Left ventricle myocardium superior (tissue), 1 donor: Measurements from ENCODE around the gene ENTHD1. TPM values are rescaled to one million over a fixed set of nuclear protein-coding genes. Genes with fewer than 3 reads are reported as not detected.

Experiments used
- ATAC-seq: fragments of 200-7000 bp; cut with Tn5 transposase; one replicate; pipeline ENCODE4 v1.9.1; 2020; ENCODE audit warnings: mild to moderate bottlenecking, moderate library complexity
- DNase-seq: peaks from one replicate; pipeline ENCODE4 v3.0.0-alpha.2; 2020
- intact Hi-C: fragments of 100-400 bp; cut with micrococcal nuclease; formaldehyde crosslinking; loops from one replicate; pipeline ENCODE4 v1.11.0; 2022
- total RNA-seq: library from RNA; stranded (reverse); fragmentation: NEBNext Ultra II Directional; extraction: Animal tissue kit (Norgen Biotek cat#: 25700); gene quantifications from one replicate; pipeline ENCODE4 v1.2.1, GENCODE V29; 2021
- donor health status: DM: no; HTN: yes; CAD: no; lungs with severe emphysema.

ENTHD1 gene
- total RNA-seq, 1 donor from 2014 or later = not detected

DNA sequence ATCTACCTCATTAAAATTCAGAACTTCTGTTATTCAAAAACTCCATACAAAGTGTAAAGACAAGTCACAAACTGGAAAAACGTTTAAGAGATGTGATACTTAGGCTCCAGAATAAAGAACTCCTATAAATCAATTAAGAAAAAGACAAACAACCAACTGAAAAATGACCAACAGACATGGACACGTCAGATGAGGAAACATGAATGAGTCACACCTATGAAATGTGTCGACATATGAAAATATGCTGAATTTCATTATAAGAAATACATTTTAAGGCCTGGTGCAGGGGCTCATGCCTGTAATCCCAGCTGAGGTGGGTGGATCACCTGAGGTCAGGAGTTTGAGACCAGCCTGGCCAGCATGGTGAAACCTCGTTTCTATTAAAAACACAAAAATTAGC is 78.7 kb downstream of the ENTHD1 start:
- no peak for ATAC-seq
- no peak for DNase-seq
- intact Hi-C loops = no loop called here

DNA sequence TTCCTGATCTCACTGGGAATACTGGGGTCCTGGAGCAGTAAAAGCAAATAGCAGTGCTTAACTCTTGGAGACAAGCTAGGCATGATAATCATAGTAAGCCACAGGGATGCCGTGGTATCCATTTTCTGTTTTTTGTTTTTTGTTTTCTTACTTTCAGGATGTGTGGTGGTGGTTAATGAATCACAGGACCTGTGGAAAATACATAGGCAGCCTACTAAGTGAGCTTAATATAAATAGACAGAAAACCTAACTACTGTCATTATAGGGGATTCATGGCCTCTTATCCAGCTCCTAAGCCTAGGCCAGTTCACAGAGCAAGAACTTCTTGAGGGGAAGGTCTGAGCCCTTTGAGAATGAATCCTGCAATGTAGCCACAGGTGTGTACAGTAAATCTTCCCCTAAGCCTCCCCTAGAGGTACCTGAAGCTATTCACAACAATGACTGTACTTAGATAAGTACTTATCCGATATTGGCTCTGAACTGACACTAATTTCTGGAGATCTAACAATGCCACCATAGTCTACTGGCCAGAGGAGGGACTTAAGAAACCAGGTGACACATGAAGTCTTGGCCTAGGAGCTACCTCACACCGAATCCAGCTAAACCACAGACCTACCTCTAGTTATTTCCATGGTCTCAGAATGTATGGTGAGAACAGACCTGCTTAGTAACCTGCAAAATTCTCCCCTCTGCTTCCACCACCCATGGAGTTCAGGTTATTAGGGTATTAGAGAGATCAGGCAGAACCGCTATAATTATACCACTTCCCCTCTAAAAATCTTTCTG is 83.6 kb downstream of the ENTHD1 start:
- intact Hi-C loops = no loop called here
- no peak for DNase-seq
- no peak for ATAC-seq

DNA sequence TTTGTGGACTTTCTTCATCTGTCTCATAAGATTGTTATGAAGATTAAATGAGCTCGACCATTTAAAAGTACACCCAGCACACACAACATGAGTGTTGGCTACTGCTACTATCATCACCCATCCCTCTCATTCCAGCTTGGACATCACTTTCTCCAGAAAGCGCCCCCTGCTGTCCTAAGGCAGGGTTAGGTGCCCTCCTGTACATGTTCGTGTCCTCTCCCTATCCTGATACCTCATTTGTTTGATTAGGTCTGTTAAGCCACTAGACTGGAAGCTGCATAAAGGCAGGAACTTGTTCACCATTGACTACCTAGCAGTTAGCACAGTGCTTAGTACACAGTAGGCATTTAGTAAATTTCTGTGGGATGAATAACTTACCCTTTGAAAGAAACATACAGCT is 85.5 kb downstream of the ENTHD1 start:
- ATAC-seq (no peak), DNase-seq (peak; percentile 32)
- intact Hi-C loops = no loop called here

DNA sequence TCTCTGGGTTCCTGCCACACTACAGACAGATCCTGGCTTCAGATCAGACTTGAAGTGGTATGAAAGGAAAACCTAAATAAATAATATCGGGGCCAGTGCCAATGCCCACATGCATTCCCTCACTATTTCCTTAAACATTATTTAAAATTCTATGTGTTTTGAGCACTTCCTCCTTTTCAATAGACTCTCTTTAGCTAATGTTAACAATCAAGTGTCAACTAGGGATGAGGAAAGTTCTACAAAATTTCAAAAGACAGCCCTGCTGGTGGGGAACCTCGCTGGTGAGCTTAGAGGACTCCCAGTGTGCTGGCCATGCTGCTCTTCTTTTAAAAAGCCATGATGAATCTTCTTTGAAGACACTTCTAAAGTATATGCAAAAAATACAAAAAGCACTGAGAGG is 87.5 kb downstream of the ENTHD1 start:
- ATAC-seq (no peak), DNase-seq (no peak)
- intact Hi-C loops = no loop called here

DNA sequence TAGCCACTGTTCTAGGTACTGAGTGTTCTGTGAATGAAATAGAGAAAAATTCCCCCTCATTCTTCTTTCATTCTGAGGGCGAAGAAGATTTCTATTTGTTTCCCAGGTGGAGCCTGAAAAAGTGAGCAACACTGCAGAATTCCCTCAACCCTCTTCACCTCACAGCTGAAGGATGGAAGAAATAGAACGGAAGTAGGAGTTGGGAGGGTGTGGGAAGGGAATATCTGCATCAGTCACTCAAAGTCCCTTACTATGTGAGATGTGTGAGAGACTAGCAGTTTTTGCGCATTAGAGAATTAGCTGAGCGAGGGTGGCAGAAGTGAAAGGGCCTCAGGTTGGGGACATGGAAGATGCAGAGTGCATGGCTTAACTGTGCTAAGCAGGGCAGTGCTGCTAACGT is 88.4 kb downstream of the ENTHD1 start:
- ATAC-seq = no peak
- no peak for DNase-seq
- intact Hi-C loops = no loop called here

DNA sequence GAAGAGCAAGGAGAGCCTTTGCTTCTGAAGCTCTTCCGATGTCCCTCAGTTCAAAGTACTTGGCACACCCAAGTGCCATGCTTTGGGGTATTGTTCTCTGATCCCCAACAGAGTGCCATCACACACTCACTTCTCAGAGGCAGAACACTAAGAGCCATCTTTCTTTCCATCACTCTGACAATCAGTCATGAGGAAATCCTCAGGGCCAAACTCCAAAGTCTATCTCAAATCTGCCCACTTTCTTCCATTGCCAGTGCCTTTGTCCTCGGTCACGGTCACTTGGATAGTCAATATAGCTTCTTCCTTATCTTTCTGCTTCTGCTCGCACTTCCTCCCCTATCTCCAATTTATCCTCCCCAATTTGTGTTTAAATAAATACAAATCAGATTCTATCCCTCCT is 90.9 kb downstream of the ENTHD1 start:
- DNase-seq (no peak), ATAC-seq (no peak)
- intact Hi-C loops = no loop called here

DNA sequence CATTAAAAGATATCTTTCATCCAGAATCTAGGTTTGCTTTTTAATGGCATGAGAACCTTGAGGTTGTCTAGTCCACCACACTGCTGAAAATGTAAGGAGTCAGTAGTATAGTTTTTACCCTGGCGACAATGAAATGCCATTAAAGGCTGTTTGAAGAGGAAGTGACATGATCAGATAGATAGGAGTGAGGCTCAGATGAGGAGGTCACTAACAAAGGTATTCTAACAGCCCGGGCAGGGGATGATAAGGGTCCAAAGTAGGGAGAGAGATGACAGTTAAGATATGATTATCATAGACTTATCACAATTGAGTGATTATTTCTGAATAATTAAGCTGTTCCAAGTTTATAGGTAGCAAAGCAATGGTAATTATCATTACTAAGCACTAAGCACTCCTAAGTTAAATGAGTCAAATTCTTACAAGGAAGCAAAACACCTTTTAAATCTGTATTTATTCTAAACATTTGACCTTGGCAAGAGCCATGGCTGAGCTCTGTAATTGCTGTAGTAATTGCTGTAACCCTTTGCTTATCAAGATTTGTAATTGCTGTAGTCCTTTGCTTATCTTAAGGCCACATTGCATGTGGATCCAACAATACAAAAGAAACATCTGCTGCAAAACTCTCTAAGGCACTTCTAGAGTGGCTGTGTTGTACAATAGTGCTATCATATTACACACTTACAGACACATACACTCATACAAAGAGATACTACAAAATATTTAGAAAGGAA is 92.6 kb downstream of the ENTHD1 start:
- intact Hi-C loops = no loop called here
- DNase-seq = no peak
- no peak for ATAC-seq

DNA sequence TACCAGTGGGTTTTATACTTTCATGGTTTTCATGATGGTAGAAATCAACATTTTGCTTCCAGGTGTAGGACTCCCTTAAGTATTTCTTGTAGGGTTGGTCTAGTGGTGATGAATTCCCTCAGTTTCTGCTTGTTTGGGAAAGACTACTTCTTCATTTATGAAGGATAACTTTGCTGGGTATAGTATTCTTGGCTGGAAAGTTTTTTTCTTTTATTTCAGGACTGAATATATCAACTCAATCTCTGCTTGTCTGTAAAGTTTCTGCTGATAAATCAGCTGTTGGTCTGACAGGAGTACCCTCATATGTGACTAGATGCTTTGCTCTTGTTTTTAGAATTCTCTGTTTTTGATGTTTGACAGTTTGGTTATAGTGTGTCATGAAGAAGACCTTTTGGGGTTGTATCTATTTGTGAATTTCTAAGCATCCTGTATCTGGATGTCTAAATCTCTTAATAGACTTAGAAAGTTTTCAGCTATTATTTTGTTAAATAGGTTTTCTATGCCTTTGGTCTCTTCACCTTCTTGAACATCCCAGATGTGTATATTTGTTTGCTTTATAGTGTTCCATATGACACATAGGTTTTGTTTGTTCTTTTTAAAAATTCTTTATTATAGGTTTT is 95.9 kb downstream of the ENTHD1 start:
- DNase-seq (no peak), ATAC-seq (no peak)
- intact Hi-C loops = no loop called here

DNA sequence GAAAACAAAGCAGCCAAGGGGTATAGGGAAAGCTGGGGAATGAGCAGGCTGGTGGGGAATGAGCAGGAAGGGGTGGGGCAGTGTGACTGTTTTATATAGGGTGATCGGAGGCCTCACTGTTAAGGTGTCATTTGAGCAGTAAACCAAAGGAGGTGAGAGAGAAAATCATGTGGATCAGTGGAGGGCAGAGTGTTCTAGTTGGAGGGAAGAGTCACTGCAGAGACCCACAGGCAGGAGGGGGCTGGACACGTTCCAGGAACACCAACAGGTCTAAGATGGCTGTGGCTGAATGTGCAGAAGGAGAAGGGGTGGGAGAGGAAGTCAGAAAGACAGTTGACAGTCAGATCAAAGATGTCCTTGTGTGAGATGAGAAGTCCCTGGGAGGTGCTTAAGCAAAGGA is 103.8 kb downstream of the ENTHD1 start:
- DNase-seq (no peak), ATAC-seq (no peak)
- intact Hi-C loops = no loop called here

DNA sequence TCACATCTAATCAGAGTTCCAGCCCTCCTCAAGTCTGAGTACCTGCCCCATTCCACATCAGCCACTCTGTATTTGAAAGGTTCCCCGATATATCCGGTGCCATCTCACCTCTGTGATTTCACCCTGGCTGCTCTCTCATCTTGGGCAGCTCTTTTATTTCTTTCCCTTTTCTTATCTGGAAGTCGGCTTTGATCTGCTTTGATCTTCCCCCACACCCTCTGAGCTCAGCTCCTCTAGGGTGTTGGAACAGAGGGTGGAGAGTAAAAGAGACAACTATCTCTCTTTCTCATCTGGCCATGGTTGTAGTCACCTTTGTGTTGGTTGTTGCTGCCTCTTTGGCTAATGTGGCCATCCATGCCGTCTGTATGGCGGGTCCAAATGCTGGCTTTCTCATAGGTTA is 108.3 kb downstream of the ENTHD1 start:
- intact Hi-C loops = no loop called here
- no peak for DNase-seq
- ATAC-seq = no peak

DNA sequence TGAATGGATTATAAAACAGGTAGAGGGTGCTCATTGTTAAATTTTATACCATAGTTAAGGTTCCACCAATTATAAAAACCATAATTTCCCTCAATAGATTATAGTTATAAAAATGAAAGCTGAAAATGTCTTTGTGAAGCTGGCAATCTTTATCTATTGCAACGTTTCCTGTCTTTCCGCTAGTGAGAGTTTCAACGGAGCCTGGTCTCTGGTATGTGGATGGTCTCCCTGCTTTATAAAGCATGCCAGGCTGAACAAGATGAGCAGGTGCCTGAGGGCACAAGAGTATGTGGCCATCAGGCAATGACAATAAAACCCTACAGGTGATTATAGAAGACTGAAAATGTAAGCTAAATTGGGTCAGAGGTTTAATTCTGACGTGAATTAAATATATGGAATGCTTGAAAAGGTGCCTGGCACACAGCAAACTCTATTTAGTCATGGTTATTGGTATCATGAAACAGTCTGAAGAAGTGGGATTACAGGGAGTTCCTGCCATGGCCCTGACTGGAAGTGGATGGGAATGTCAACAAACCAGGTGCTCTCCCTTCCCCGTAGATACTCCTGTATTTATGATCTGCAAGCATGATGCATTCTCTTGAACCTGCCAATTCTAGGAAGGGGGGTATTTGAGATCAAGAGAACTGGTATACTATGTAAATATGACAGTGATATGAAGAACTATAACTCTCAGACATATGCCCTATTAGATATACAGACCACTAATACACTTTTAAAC is 115.7 kb downstream of the ENTHD1 start:
- ATAC-seq = no peak
- intact Hi-C loops = no loop called here
- no peak for DNase-seq

DNA sequence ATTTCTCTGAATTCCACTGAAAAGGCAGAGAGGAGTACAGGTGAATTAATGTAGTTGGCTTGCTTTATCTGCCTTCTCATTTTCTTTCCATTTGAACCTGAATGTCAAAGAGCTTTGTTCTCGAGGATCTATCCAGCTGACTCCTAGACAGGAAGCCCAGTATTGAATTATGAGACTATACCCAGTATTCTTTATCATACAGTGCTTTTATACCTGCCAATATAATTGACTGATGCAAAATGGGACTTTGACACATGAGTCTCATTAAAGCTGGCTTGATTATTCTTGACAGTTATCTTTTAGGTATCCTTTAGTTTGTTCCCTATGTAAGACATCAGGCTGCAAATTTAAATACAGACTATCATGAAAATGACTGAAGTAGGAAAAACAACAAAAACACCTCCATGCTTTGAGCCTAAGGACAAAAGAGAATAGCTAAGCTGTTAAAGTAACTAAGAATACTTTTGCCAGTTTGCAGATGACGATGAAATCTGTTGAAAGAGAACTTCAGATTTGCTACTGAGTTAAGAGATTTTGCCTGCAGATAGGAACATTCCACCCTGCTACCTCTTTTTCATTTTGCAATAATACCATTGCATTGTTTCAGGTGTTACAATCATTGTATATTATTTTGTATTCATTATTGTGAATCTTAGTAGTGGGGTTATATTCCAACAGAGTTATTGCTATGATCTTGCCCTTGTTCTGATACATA is 117.1 kb downstream of the ENTHD1 start:
- intact Hi-C loops = no loop called here
- ATAC-seq = no peak
- DNase-seq = no peak

DNA sequence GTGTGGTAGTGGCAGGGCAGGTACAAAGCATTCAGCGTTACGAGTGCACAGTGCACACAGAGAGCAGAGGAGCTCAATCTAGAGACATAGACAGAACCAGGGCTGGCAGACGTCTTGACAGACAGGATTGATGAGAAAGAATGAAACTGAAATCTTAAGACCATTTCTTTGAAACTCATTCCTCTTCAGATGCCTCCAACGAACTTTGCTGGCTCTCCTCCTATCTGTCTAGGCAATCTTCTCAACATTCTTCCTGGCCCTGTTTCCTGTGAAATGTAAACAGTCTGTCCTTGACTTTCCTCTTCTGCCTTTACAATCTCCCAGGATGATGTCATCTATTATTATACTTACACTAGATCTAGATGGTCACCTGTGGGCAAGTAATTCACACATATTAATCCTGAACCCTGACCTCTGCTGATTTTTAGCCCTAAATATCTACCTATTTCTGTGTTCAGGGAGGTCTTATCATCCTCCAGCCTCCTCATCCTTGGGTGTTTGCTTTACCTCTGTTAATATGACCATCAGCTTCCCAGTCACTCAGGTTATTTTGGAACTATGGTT is 119.5 kb downstream of the ENTHD1 start:
- intact Hi-C loops = no loop called here
- no peak for ATAC-seq
- DNase-seq = no peak

DNA sequence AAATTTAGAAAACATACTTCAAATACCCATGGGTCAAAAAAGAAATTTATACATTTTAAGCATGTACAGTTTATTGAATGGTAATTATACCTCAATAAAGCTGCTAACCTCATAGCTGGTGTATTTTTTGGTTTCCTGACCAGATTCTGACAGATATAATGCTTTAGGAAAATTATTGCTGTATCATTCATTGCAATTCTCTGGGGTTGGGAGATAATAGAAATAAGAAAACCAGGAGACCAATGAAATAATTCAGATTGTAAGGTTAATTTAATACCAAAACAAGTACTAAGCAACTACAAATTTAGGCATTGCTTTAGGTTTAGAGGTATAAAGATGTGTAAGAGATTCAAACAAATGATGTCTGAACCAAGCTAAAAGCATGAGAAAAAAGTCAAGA is 120.1 kb downstream of the ENTHD1 start:
- no peak for ATAC-seq
- intact Hi-C loops = no loop called here
- DNase-seq = no peak

DNA sequence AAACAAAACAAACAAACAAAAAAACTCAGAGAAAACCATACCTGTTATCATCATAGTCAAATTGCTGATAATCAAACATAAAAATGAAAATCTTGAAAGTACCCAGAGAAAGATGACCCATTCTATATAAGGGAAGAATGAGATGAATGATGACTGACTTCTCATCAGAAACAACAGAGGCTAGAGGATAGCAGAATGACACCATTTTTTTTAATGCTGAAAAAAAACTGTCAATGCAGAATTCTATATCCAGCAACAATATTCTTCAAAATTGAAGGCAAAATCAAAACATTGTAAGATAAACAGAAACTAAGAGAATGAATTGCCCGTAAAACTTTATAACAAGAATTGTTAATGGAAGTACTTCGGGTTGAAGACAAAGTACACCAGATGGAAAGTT is 122.1 kb downstream of the ENTHD1 start:
- no peak for ATAC-seq
- intact Hi-C loops = no loop called here
- DNase-seq = no peak

DNA sequence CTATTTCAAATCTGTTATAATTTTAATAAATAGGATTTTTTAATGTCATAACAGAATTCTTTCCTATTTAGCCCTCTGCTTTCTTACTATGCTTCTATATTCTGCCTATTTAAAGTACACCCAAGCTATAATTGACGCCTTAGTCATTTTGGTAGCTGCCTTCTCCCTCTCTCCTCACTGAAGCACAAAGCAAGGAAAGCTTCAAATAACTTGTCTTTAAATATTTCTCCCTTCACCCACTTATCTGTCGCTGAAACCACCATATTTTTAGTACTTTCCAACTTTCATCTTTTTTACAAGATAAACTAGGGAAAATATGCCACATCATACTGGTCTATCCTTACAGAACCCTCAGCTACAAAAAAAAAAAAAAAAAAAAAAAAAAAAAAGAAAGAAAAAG is 127.9 kb downstream of the ENTHD1 start:
- intact Hi-C loops = no loop called here
- DNase-seq (no peak), ATAC-seq (no peak)

DNA sequence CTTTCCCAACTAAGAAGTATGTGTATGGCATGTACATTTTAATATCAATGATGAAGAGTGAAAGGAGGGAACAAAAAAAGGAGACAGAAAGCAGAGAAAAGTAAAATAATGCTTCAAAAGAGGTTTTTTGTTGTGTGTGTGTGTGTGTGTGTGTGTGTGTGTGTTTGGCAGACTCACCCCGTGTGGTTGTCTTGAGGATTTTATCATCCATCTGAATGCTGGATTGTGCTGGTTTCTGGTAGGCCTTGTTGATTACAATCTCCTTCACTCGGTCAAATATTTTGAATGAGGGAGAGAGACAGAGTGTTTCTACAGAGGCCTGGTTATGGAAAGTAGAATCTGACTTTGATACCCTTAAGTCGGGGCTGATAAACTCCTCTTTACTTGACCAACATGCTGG is 128.5 kb downstream of the ENTHD1 start:
- intact Hi-C loops = no loop called here
- ATAC-seq (no peak), DNase-seq (no peak)

DNA sequence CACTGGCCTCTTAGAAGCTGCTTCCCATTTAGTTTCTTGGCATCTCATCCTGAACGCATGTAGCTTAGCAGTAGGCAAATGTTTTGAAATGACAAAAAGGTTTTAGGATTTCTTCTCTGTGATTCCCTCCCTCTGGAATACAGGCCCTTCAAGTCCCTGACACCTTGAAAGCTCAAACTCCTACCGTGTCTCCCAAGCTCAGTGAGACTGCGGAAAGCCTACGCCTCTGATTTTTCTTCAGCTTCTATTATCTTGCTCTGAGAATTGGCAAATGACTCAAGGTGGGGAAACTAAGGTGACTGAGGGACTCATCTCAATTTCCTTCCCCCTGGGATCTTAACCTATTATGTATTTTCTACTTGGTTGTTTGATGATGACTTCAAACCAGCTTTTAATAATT is 130.3 kb downstream of the ENTHD1 start:
- intact Hi-C loops = no loop called here
- ATAC-seq = no peak
- DNase-seq = no peak

DNA sequence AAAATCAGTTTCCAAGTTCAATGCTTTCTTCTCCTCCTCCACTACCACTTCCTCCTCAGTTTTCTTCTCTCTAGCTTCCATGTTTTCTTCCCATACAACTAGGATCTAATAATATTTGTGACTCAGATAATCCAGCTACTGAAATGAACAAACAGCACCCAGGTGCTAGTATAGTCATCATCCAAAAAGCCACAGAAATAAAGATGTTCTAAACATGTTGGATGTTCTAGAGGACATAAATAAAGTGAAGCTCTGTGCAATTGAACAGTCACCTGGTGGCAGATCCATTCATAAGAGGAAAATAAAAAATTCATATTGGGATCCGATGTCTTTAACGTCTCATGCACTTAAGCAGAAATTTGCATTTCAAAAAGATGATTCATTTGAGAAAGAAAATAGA is 142.8 kb downstream of the ENTHD1 start:
- intact Hi-C loops = no loop called here
- DNase-seq = no peak
- no peak for ATAC-seq
